Measurements from ENCODE around the gene KCNQ1.

DNA sequence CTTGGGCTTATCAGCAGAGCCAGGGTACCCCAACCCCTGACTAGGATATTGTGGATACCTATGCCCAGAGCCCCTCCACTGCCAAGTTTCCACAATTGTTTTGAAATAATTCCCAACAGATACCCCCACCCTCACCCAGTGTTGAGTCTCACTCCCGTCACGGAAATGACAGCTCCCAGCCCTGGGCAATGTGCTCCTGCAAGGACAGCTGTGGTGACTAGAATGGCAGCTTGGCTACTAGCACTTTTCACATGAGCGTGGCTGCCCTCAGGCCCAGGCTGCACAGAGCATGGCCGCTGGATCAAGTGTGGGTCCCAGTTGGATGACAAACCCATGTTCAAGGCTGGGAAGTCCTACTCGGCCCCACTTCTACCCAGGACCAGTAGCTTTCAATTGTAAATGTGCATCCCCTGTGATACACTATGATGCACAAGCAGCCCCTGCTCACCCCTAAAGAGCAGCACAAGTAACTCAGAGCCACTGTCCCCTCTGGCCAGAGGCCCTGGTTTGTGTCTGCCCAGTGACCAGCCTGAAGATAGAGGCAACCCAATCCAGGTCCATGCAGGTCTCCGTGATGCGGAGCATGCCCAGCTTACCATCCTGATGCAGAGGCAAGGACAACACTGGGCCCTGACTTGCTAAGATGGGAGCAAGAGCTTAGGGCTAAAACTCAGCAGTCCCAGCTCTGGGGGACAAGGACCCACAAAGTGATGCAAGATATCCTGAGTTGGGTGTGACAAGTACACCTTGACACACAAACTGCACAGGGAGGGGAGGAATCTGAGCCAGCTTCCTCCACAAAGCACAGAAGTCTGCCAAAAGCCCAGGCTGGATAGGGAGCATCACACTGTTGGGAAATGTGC lies 241.8 kb downstream of the KCNQ1 start:
- TF ChIP-seq, protein P1, sequence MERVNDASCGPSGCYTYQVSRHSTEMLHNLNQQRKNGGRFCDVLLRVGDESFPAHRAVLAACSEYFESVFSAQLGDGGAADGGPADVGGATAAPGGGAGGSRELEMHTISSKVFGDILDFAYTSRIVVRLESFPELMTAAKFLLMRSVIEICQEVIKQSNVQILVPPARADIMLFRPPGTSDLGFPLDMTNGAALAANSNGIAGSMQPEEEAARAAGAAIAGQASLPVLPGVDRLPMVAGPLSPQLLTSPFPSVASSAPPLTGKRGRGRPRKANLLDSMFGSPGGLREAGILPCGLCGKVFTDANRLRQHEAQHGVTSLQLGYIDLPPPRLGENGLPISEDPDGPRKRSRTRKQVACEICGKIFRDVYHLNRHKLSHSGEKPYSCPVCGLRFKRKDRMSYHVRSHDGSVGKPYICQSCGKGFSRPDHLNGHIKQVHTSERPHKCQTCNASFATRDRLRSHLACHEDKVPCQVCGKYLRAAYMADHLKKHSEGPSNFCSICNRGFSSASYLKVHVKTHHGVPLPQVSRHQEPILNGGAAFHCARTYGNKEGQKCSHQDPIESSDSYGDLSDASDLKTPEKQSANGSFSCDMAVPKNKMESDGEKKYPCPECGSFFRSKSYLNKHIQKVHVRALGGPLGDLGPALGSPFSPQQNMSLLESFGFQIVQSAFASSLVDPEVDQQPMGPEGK (CRISPR knock-in tag; IDR thresholded peaks at IDR 0.05; ENCODE audit: borderline replicate concordance) = no peak
- TF ChIP-seq ZFP3 (CRISPR knock-in tag; IDR thresholded peaks at IDR 0.05) (no peak), TCF4 (CRISPR knock-in tag; IDR thresholded peaks at IDR 0.05; ENCODE audit: borderline replicate concordance) (no peak), PPARA (CRISPR knock-in tag; IDR thresholded peaks at IDR 0.05; ENCODE audit: borderline replicate concordance) (no peak), ZC3H10 (CRISPR knock-in tag; IDR thresholded peaks at IDR 0.05) (no peak), BACH2 (CRISPR knock-in tag; IDR thresholded peaks at IDR 0.05; ENCODE audit: borderline replicate concordance) (no peak), ZFP30 (CRISPR knock-in tag; IDR thresholded peaks at IDR 0.05) (no peak), RARB (CRISPR knock-in tag; IDR thresholded peaks at IDR 0.05) (no peak), TOX (CRISPR knock-in tag; IDR thresholded peaks at IDR 0.05; ENCODE audit: borderline replicate concordance) (no peak), ISL1 (CRISPR knock-in tag; IDR thresholded peaks at IDR 0.05) (no peak), GLIS3 (CRISPR knock-in tag; IDR thresholded peaks at IDR 0.05) (no peak), ZNF565 (CRISPR knock-in tag; conservative IDR thresholded peaks at IDR 0.05; ENCODE audit: low read depth) (no peak)
- TF ChIP-seq, protein P2, sequence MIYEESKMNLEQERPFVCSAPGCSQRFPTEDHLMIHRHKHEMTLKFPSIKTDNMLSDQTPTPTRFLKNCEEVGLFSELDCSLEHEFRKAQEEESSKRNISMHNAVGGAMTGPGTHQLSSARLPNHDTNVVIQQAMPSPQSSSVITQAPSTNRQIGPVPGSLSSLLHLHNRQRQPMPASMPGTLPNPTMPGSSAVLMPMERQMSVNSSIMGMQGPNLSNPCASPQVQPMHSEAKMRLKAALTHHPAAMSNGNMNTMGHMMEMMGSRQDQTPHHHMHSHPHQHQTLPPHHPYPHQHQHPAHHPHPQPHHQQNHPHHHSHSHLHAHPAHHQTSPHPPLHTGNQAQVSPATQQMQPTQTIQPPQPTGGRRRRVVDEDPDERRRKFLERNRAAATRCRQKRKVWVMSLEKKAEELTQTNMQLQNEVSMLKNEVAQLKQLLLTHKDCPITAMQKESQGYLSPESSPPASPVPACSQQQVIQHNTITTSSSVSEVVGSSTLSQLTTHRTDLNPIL (CRISPR knock-in tag; IDR thresholded peaks at IDR 0.05; ENCODE audit: low read depth) = no peak
- TF ChIP-seq, protein P3, sequence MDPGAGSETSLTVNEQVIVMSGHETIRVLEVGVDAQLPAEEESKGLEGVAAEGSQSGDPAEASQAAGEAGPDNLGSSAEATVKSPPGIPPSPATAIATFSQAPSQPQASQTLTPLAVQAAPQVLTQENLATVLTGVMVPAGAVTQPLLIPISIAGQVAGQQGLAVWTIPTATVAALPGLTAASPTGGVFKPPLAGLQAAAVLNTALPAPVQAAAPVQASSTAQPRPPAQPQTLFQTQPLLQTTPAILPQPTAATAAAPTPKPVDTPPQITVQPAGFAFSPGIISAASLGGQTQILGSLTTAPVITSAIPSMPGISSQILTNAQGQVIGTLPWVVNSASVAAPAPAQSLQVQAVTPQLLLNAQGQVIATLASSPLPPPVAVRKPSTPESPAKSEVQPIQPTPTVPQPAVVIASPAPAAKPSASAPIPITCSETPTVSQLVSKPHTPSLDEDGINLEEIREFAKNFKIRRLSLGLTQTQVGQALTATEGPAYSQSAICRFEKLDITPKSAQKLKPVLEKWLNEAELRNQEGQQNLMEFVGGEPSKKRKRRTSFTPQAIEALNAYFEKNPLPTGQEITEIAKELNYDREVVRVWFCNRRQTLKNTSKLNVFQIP (CRISPR knock-in tag; IDR thresholded peaks at IDR 0.05; ENCODE audit: borderline replicate concordance, low read depth) = no peak

All from SK-N-SH treated with all-trans-retinoic acid at 6 μM for 48 hours (cell line).